HG03039 (cell line): Measurements from ENCODE around the gene ZDHHC7.
"Not testable (repeated sequence)": the region's sequence is repeated elsewhere in the genome, so short reads cannot be mapped to it uniquely, and the experiment has no call there.

ENCODE experiments used
- ATAC-seq: cut with Tn5 transposase; IDR thresholded peaks from one replicate; pipeline ENCODE4 v1.9.1; 2021; ENCODE audit warnings: mild to moderate bottlenecking, moderate library complexity; ENCODE audit not compliant: unreplicated experiment

The ZDHHC7 gene

DNA sequence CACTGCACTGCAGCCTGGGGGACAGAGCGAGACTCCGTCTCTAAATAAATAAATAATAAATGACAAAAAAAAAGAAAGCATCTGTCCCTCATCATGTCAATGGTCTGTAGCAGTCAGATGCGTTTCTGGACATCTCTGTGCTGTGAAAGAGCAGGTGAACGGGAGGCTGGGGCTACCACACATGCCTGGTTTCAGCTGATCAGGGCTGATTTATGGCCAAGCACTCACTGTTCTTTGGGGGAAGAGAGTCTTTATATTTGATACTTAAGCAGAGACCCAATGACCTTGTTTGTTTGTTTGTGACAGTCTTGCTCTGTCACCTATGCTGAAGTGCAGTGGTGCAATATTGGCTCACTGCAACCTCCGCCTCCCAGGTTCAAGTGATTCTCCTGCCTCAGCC, 33.7 kb upstream of the ZDHHC7 start:
- no peak for ATAC-seq

DNA sequence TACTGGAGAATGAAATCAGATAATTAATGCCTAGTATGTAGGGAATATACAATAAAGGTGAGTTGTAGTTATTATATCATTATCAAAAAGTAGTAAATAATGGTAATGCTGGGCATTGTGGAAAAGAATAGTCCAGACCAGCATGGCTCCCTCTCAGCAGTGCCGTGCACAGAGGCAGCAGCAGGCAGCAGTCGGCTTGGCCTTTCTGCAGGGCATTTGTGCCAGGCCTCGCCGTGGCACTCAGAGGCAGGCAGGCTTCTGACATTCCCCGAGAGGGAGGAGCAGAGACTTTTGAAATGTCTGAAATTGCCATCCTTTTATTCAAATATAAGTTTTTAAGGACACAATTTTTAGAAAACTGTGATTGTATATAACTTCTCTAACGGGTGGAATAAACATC, 31.3 kb upstream of the ZDHHC7 start:
- ATAC-seq: no peak

DNA sequence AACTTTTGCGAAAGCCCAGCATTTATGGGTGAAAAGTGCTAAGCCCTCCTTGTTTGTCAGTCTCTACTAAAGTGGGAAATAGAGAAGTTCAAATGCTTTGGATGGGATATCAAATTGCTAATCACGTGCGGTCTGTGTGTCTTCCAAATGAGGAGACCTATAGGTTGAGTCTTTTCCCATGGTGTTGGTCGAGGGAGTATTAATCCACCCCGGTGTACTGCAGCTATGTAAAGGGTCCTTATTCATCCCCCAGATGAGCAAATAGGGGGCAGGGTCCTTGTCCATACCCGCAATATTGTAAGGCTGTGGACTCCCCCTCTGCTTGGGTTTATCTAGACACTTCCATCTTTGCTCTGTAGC, 30.8 kb upstream of the ZDHHC7 start:
- ATAC-seq: no peak

DNA sequence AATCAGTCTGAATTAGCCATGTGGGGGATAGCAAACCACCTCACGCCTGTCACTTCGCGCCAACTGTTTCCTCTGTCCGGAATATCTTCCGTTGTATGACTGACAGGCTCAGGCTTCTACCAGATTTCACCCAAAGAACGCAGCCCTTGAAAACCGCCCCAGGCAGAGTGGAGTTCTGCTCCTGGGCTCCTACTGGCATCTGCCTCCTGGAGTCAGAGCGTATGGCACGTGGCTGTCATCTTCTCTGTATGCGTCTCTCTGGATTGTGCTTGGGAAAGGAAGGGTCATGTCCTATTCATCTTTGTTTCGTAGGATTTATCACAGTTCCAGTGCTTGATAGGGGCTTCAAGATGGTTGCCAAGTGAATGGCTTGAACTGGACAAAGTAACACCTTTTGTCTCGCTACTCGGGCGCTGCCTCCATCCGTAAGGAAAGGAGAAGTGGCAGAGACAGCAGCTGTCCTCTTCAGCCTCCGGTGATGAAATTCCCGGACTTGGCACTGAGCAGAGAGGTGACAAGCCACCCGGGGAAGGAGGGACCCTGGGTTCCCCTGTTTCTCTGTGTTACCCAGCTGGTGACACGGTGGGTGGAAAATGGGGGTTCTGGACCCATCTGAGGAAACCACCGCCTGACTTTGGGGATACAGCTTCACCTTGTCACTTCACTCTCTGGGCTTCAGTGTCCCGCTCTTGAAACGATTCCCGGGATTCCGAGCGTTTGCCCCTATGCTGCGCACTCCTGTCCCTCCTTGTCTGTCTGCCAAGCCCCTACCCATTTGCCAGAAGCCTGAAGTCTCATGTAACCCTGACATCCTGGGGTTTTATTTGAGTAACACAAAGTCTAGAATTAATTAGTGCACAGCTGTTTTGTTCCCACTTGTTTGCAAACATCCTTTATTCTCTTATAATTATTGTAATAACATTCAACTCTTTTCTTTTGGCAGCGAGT, 30.2 kb upstream of the ZDHHC7 start:
- no peak for ATAC-seq

DNA sequence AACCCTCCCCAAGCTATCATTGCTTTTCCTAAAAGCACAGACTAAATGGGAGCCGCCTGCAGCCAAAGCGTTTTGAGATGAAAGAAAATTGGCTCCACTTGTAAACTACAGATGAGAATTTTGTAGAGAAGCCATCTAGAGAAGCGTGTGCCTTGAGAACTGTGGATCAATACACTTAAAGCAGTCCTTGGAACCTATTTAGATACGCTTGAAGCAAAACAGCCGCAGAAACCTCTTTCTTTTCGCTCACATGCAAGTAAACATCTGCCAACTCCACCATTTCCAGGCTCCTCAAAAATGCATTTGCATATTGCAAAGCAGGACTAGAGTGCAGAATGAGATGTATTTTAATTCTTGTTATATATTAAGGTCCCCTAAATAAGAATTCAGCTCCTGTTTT, 29.4 kb upstream of the ZDHHC7 start:
- no peak for ATAC-seq

DNA sequence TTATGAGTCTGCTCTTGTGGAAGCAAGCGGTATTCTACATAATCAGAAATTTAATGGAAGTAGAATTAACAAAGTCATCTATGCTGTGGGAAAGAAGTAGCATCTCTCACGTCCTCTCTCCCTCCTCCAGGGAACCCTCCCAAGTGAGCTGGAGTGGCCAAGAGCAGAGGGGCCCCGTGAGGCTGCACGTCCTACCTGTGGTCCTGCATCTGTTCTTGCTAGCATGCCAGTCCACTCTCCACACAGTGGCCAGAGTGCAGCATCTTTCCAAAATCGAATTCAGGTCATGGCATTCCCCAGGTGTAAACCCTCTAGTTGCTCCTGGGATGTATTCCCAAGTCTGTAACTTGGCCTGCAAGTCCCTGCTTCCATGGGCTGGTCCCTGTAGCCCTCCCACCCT, 26.4 kb upstream of the ZDHHC7 start:
- no peak for ATAC-seq

DNA sequence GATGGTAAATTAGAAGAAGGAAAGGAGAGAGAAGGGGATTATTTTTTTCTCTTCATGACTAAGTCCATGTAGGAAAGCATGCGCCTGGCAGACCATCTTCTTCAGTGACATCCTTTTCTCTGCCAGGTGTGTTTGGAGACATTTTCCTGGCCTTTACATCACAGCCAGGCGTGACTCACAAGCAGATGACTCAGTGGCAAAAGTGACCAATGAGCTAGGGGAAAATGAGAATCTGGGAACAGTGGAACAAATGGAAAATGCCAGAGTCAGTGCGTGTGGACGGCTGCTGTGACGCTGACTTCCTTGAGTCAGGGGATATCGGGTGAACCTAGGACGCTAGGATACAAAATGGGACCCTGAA, 25.7 kb upstream of the ZDHHC7 start:
- ATAC-seq: no peak

DNA sequence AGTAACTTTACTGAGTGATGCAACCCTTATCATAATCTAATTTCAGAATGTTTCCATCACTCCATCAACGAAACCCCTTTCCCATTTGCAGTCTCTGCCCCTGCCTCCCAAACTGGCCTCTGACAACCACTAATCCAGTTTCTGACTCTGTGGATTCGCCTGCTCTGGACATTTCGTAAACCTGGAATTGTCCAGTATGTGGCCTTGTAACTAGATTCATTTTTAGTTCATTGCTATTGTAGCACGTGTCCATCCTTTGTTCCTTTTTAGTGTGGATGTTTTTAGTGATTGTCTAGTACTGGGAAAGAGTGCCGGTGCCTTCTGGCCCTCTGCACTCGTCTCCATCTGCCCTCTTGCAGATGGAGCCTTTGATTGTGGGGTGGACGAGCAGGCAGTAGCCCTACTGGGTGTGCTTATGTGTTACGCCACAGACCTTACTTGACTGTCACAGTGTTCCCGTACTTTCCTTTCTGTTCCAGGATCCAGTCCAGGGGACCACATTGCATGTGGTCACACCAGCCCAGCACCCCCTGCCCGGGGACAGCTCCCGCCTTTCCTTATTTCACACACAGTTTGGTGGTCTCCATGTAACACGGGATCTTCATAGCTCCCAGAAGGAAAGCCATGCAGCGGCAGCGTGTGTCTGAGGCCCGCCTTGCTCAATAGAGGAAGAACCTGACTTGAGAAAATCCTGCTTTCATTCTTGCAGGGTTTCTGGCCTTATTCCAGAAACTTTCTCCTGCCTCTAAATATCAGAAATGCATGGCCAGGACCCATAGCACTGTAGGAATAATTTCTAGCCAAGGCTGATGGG, 25.1 kb upstream of the ZDHHC7 start:
- no peak for ATAC-seq

DNA sequence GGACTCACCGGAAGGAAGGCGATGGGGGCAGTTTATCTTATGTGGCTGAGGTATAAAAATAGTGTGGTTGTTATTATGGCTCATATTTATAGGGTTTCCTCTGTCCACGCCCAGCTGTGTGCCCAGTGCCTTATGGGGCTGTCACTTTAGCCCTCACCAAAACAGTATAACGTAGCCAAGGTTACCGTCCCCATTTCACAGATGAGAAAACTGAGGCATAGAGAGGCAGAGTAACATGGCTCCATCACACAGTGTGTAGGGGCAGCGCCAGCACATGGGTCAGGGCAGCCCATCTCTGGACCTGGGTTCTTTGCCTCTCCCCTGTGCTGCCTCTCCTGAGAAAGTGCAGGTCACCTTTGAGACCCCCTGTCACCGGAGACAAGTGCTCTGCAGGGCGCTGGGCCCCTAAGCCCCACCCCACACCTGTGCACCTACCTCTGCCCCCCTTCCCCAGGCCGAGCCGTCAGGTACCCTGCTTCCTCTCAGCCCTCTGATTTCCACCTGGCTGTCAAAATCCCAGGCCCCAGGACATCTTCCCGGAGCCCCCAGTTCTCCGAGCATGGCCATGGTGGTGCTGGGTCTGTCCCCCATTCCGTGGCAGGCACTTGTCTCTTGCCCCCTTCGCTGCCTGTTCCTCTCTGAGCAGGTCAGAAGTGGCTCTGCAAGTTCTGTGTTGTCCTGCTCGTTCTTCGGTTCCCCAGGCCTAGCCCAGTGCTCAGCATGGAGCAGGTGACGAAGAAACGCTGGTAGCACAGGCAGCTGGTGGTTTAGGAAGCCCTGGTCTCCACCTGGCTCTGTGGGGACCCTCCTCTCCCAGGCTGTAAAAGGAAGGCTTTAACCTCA, 23.5 kb upstream of the ZDHHC7 start:
- ATAC-seq: no peak

DNA sequence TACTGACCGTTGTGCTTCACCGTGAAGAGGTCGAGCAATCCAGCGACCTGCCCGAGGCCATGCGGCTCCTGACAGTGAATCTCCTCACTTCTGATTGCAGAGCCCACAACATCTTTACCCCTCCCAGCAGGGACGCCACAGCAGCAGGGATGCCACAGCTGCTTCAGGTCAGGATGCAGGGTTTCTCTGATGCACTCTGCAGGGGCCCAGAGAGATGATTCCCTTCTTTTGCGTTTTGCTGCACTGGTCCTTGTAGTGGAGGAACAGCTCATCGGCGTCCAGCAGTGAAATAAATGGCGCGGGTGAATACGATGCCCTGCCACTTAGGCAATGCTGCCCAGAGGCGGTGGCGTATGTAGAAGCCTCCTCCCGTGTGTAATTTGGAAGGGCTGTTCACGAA, 21.8 kb upstream of the ZDHHC7 start:
- ATAC-seq: no peak

DNA sequence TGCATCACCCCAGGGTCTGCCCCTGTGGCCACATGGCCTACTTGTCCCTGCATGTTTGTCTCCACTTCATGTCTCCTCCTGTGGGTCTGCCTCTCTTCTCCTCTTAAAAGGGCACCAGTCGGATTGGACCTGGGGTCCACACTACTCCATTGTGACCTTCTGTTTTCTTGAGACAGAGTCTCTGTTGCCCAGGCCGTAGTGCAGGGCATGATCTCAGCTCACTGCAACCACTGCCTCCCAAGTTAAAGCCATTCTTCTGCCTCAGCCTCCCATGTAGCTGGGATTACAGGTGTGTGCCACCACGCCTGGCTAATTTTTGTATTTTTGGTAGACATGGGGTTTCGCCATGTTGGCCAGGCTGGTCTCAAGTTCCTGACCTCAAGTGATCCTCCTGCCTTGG, 20.9 kb upstream of the ZDHHC7 start:
- not testable (repeated sequence) for ATAC-seq

DNA sequence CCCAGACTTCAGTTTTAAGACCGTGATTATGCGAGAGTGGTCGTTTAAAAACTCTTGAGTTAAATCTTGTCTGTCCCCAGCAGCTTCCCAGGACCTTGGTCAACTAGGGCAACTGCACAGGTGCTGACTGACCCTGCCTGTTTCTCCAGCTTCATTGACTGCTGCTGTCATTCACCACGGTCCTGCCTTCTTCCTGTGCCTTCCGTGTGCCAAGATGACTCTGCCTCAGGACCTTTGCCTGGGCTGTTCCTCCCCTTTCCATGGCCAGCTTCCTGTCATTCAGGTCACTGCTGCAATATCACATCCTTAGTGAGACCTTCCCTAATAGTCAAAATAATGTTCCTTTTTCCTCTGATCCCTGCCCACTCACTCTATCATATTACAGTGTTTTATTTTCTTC, 20.1 kb upstream of the ZDHHC7 start:
- ATAC-seq: no peak

DNA sequence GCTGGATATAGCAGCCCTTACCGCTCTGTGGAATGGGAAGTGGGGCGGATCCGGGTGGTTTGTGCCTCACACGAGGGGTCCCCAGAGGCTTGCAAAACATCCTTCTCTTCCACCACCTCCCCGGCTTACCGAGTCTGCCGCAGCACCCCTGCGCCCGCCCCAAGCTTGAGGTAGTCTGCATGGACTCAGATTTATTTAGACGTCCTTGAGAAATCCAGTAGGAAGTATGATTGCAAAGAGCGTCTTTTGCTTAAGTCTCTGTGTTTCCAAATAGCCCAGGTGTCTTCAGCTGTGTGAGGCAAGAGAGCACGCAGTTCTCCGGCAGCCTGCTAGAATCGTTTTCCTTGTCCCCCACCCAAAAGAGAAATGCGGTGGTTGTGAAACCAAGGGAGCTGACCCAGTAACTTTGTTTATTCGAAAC, 18.7 kb upstream of the ZDHHC7 start:
- ATAC-seq: no peak

DNA sequence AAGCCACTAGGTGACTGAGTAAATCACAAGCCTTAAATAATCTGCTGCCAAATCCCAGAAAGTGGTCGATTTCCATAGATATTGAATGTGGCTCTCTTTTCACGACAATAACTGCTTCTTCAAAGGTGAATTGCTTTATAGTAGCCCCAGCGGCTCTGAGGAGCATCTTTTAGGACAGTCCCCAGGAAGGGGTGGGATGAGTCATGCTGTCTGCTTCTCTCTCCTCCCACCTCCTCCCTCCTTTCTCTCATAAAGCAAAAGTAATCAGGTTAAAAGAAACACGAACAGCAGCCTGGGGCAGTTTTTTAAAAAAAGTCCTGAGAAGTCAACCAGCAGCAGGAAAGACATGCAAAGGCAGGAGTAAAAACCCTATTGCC, 18.1 kb upstream of the ZDHHC7 start:
- ATAC-seq: no peak

DNA sequence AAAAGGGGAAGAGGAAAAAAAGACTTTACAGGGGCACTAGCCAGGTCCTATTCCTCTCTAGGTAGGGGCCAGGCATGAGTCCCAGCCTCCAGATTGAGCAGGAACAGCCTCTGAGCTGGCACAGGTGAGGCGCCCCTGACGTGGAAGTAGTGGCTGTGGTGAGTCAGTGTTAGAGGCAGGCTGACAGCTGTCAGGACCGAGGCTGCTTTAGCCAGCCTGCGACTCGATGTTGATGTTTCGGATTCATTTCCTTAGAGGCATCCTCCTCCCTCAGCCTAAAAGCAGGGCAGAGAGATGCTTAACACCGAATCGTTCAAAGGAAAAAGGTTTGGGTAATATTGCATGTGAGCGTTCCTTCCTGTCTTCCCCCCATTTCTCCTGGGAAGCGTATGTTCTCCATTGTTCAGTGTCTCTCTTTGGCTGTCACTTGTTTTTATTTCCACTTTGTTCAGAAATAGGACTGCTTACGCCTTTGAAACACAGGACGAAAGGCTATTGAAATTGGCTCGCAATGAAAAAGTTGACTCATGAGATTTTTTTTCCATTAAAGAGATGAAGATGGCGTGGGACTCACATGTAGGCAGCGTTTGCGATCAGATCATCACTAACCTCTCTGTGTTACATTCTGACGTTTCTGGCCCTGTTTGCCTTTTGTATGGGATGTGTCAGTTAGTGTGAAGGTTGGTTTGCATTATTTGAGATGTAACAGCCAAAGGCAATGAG, 17.5 kb upstream of the ZDHHC7 start:
- ATAC-seq: no peak

DNA sequence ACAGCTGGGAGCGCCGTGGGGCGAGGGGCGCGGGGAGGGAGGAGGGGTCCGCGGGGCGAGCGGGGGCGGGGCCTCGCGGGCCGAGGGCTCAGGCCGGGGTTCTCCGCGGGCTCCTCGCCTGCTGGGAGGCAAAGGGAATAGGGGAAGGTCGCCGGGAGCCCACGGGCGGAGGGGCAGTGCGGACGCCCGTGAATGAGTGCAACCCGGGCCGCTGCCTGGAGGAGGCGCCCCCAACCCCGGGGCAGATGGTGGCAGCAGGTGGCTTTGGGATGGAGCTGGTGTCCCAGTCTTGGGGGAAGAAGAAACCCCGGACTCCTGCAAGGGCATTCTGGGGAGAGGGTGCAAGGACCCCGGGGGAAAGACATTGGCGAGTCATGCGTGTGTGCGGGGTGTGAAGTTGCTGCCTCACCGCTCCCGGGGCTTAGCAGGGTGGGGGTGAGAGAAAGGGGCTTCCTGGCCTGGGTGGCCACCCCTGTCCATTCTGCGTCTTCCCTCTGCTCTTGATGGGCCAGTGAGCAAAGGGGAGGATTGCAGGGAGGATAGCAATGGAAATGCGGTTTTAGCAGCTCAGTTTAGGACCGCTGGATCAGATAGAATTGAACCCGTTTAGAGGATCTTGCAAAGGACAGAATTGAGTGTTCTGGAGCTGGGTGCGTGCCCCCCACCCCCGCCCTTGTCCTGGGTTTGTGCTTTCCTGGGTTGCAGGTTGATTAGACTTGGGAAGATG, 16.8 kb upstream of the ZDHHC7 start:
- ATAC-seq: peak; percentile 15

DNA sequence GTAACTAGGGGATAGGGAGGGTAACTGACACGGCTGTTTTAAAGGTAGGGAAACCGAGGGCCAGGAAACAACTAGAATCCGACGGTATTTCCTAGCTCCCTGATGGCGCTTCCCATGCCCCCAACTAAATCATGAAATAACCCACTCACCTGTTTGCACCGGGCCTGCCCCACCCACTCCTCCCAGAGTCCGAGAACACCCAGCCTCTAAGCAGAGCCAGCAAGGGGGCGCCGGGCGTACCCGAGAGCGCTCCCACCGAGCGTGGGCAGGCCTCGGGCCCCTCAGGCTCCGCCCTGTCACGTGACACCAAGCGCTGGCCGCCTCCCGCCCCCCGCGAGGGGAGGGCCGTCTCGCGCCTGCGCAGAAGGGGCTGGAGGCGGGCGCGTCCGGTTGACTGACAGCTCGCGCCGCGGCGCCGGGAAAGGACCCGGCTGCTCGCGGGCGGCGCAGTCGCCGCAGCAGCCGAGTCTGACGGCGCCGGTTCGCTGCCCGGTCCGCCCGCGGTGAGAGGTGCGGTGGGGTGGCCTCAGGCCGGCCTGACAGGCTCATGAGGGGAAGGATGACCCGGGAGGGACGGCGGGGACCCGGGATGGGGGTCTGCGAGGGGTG, 16.1 kb upstream of the ZDHHC7 start, which contains the start of gene KIAA0513:
KIAA0513 (plus strand) TSS at position 447 of the 609 bp plus-strand sequence. CDS start 39,277 bp downstream, outside the sequence.
- ATAC-seq: peak; percentile 81

DNA sequence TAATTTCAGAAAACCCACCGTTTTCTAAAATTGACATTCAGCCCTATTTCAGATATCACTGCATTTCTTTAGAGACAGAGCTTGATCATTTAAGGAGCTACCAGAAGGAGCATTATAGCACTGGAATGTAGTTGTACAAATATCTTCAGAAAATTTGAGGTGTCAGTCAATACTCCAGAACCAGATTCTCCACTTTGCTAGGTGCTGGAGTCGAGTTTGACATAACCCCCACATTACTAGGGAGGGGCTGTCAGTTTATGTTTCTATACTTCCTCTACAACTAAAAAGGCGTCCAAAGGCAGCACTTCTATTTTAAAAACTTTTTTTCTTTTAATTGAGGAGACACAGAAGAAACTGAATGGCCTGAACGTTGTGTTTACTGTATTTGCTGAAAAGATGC, 15.4 kb upstream of the ZDHHC7 start:
- ATAC-seq: no peak
